HG03064 (cell line): ENCODE data around the gene SH2D5.
"Not testable (repeated sequence)": the region's sequence is repeated elsewhere in the genome, so short reads cannot be mapped to it uniquely, and the experiment has no call there.

ENCODE experiments used
- ATAC-seq: cut with Tn5 transposase; IDR thresholded peaks from one replicate; pipeline ENCODE4 v1.9.1; 2021; ENCODE audit warnings: low read depth; ENCODE audit not compliant: unreplicated experiment

The SH2D5 gene

DNA sequence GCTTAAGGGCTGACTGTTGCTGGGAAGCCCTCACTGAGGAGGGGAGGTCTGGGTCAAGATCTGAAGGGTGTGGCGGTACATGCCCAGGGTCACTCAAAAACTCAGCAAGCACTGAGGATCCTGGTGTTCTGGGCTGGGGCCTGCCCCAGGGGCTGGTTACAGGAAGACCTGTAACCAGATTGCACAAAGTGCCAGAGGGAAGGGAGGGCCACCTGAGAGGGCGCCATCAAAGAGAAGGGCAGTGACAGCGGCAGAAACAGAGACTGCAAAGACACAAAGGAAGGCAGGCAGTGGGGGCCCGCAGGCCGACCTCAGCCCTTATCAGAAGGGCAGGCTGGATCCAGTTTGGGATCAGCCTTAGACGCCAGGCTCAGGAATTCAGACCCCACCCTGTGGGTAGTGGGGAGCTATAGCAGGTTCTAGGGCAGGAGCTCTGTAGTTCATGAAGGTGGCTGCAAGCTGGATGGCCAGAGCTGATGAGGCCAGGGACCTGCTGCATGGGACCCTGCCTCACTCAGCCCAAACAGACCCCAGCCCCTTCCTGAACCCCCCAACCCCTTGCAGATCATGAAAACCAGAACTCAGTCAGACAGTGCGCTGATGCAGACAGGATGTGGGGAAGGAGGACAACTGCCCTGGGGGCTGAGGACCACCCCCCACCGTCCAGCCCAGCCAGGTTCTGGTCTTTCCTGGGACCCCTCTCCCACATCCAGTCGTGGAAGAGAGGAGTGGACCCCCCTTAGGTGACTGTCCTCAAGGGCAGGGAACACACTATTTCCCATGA lies 3.9 kb downstream of the SH2D5 start:
- no peak for ATAC-seq

DNA sequence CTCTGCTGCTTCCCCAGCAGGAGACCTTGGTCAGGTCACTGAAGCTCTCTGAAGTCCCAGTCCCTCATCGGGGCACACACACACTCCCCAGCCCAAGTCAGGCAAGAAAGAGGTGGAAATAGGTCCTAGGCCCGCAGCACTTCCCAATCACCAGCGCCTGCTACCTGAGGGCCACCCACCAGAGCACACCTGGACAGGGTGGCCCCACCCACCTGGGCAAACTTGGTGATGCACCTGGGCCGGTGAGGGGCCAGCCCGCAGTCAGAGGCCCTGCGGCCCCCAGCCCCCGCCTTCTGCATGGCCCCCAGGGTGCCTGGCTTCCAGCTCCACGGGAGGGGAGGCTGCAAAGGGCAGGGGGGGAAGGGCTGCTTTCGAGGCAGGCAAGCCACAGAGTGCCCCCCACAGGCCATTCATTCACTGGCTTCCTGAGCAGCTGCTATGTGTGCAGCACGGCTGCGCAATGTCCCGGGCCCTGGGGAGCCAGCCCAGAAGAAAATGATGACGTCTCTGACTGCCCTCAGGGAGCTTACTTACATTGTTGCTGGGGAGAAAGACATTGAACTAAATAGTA lies 4.7 kb downstream of the SH2D5 start:
- ATAC-seq: no peak

DNA sequence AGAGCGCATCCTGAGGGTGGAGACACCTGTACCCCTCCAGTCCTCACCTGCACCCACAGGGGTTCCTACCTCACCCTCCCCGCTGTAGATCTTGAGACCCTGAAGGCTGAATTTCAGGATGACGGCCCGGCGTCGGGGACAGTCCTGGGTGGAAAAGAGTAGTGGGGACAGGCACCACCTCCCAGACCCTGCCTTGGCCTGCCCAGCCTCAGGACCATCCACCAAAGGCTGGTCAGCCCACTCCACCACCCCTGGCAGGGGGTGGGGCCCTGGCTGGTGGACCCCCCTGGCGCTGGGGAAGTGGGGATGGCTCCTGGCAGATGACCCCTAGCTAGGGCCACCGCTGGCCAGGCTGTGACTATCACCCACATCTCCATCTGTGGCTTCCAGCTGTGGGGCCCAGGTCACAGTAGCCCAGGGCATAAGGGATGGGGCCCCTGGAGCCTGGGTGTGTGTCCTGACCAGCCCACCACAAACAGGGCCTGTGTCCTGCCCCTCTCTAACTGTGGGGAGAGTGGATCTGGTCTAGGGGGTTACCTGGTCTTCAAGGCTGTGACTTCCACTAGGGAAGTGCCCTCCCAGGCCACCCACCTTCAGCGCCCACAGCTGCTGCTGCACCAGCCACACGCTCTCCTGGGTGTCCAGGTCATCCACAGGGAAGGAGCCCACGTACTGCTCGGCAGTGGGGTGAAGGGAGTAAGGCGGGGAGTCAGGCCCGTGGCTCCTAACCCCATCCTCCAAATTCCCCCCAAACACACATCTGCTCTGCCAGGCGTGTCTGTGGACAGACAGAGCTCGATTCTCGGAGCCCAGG lies 5.4 kb downstream of the SH2D5 start:
- no peak for ATAC-seq

DNA sequence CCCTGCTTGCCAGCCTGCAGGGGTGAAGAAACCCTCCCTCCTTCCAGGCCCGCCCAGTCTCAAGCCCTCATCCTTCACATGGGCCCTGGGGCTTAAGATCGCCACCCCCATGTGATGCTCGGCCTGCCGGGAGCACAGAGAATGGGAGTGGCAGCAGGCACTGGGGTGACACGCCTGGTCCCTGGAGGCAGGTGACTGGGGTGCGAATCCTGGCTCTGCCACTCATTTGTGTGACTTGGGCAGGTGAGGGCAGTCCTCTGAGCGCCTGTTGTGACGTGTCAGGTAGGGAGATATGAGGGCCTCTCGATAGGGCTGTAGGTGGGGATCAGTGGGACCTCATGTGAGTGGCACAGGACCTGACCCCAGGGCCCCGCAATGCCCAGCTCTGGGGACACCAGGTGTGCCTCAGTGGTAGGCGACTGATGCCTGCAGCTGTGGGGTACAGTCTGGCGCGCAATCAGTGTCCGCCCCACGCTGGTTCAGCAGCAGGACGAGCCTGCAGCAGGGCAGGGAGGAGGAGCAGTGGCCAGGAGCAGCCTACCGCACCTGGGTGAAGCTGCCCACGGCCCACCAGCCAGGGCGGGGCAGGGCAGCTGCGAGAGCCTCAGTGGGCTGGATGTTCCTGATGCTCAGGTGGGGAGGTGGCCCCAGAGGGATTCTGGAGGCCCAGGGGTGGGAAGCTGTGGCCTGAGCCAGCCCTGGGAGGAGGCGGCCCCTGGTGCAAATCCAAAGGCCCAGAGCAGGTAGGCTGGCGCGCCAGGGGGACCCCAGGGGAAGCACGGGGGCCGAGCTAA lies 6.2 kb downstream of the SH2D5 start:
- ATAC-seq: no peak

DNA sequence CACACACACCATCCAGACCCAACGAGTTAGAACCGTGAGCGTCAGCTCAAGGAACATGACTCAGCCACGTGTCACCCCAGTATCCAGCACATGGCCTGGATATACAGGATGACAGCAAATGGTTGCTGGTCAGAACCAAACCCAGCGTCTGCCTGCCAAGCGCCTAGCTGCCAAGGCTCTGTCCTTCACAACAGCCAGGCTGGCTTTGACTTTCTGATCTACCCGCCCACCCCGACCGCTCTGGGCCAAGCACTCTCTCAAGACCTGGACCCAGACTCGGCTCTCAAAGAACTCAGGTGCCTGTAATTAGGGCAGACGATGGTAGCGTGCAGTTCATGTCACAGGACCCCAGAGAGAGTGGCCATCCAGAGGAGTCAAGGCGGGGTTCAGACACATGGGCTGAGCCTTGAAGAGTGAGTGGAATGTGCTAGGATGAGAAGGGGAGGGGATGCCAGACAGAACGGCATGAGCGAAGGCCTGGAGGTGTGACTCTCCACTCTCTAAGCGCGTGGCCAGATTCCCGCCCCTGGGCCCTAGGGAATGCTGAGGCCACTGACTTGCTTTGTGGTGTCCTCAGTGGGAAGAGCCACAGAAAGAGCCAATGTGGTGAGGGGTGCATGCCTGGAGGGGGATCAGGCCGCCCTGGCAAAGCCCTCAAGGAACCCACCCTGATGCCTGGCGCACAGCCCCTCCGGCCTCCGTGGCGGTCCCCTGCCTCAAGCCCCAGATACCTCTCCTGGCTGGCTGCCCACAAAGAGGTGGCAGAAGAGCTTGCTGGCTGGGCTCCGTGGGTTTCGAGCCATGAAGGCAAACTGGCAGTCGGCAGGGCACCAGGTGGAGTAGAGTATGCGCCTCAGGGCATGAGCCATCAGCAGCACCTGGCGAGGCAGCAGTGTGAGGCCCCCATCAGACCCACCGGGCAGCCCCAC lies 7.0 kb downstream of the SH2D5 start:
- ATAC-seq: no peak

DNA sequence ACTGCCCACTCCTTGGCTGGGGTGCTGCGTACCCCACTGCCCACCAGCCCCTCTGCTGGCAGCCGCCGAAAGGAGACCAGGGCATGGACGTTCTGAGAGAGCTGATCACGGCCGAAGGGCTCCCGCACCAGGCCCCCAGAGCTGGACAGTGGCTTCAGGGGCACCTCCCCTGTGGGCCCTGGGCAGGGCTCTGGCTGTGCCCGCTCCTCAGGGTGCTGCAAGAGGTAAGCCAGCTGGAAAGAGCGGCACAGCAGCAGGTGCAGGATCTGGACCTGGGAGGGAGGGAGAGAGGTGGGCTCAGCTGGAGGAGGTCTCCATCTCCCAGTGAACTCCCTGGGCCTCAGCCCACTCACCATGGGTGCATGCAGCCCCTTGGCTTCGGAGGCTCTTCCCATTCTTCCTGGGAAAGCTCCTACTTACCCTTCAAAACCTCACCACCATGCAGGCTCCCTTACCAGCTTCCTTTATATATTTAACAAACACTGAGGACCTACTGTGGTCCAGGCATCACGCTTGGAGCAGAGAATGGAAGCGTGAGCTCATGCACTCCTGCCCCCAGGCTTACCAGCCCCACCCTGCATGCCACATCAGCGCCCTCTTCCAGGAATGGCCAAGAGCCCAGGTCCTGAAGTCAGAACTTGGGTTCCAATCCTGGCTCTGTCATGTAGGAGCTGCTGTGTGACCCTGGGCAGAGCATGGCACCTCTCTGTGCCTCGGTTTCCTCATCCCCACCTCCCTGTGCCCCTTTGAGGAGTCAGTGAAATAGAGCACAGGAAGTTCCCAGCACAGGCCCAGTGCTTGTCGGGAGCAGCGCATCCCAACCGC lies 7.9 kb downstream of the SH2D5 start:
- no peak for ATAC-seq

DNA sequence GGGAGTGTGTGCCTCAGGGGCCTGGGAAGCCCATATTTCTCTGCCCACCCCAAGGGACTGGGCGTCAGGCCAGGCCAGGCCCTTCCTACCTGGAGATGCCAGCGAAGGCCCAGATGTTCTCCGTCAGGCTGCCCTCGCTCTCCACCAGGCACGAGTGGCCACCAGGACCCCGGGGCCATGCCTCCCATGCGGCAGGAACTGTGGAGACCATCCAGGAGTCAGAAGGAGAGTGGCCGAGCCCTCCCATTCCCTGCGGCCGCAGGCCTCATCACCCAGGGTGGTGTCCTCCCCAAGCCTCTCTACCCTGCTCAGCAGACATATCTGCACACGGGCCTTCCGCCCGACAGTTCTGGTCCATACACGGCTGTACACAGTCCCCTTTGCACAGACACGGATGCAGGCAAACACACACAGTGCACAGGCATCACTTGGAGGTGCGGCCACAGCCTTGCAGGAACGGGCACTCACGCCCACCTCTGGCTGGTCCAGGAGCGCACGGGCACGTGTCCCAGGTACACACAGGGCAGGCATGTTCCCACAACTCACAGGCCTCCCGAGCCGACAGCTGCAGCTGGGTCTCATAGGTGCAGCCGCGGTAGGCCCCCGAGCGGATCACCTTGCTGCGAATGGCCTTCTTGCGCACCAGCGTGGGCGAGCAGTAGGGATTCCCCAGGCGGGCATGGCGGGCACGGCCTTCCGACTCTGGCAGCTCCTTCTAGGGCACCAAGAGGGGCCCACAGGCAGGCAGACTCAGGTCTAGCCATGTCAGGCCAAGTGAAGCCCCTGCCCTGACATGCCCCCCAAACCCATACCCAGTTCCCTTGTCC lies 8.8 kb downstream of the SH2D5 start:
- ATAC-seq: no peak

DNA sequence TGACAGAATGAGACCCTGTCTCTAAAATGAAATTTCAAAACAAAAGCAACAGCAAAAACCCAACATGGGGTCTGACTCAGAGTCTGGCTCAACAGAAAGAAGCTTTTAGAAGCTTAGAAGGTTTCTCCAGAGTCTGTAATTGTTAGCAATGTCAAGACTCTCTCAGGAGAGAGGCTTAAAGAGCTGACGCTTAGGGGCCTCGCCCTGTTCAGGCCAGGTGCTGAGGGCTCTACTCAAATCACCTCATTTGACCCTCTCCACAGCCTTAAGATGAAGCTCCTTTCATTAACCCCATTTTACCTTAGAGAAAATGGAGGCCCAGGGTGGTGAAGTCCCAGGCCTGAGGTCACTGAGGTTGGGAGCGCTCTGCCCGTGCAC lies 9.4 kb downstream of the SH2D5 start:
- ATAC-seq: no peak

DNA sequence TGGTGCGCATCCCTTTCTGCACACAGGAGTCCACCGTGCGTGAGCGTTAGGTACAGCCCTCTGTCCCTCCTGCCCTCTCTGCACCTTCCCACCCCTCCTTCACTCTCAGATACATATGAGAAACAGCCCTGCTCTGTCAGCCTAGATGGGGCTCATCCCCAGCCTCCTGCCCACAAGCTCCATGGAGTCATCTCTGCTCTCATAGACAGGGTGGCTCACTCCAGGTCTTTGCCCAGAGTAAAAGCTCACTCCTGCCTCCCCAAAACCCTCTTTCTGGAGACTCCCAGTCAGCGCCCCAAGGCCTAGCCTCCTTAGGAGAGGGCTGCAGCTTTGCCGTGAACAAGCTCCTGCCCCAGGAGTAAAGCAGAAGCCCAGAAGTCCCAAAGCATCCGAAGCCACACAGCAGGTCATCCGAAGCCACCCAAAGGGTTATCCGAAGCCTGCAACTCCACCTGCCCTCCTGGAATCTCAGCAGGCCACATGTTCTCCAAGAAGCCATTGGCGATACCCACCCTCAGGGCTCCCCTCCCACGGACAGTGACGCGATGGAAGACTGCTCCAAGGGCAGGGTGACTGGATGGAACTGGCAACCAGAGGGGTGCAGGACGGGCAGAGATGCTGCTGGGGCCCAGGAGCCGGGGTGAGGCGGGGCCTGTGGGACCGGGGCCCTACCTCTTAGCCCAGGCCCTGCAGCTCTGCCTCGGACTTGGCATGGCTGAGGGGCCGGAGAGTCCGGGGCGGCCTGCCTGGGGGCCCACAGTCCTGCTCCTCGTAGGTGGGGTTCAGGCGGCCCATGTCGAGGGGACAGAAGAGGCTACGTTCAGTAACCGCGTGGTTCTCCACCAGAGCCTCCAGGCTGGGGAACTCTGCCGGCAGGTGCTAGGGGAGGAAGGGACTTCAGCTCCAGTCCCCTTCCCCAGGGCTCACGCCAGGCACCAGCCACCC lies 11.1 kb downstream of the SH2D5 start:
- ATAC-seq: no peak

DNA sequence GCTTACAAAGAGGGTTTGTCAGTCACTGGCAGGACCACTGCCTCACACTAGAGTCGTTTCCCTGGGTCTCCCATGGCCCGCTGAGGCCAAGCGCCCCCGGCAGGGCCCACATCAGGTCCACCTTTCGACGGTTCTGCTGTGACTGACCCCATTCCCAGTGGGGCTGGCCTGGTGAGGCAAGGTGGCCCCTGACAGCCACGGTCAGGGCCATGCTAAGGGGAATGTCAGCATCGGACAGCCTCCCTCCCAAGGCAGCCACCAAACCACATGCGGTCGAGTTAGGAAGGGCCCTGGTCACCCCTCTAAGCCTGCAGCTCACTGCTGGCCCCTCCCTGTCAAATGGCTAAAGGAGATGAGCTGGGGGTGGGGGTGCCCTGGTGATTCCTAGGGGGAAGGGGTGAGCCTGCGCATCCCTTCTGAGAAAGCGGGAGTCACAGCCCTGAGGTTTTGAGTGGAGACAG lies 11.8 kb downstream of the SH2D5 start:
- no peak for ATAC-seq

DNA sequence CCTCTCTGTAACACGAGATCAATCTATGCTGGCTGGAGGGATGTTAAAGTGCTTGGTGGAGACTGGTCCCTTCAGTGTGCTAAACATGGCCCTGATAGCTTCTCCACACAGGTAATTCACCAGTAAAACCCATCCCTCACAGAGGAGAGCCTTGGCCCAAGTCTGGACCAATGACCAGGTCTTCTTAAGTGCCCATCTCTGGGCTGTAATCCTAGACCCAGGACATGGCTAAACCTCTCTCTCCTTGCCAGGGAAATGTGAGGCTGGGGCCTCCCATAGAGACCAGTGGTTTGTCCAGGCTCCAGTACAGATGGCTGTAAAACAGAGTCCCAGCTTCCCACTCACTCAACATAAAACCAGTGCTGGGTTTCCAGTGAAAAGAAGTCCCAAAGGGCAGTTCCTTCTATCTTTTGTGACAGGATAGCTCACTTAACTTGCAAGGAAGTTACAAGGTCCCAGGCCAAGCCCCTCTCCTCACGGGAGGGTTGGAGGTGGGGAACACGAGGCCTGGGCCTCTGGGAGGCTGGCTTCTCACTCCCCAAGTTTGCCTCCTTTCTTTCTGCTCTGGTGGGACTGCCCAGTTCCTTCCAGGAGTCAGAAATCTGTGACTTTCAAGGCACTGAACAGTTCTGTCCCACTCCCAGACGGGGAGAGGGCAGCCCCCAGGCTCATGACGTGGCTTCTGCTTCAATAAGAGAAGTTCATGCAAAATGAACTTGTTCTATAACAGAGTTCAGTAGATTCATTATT lies 12.5 kb downstream of the SH2D5 start:
- ATAC-seq: no peak

DNA sequence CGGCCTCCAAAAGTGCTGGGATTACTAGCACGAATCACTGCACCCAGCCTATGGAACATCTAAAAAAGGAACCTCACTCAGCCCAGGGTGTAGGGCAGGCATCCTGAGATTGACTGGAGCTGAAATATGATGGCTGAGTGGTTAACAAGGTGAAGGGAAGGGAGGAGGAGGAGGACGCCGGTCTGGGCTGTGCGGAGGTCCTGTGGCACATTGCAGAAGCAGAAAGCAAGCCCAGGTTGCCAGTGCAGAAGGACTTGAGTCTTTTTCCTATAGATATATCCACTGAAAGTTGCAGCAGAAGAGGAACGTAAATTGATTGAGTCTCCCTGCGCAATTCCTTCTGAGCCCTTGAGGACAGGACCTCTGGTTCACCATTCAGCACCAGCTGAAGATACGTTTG lies 13.2 kb downstream of the SH2D5 start:
- ATAC-seq: no peak

DNA sequence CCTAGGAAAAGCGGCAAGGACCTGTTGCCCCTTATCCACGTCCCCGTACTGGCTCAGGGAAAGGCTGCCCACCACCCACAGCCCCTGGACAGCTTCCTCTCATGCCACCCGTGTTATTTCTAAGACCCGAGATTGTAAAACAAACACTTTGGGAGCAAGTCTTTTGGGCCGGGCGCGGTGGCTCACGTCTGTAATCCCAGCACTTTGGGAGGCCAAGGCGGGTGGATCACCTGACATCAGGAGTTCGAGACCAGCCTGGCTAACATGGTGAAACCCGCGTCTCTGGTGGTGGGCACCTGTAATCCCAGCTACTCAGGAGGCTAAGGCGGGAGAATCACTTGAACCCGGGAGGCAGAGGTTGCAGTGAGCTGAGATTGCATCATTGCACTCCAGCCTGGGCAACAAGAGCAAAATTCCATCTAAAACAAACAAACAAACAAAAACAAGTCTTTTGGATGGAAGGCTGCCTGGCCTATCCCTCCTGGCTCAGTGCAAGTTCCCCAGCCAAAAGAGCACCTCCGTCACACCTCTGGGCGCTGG lies 14.1 kb downstream of the SH2D5 start:
- not testable (repeated sequence) for ATAC-seq

DNA sequence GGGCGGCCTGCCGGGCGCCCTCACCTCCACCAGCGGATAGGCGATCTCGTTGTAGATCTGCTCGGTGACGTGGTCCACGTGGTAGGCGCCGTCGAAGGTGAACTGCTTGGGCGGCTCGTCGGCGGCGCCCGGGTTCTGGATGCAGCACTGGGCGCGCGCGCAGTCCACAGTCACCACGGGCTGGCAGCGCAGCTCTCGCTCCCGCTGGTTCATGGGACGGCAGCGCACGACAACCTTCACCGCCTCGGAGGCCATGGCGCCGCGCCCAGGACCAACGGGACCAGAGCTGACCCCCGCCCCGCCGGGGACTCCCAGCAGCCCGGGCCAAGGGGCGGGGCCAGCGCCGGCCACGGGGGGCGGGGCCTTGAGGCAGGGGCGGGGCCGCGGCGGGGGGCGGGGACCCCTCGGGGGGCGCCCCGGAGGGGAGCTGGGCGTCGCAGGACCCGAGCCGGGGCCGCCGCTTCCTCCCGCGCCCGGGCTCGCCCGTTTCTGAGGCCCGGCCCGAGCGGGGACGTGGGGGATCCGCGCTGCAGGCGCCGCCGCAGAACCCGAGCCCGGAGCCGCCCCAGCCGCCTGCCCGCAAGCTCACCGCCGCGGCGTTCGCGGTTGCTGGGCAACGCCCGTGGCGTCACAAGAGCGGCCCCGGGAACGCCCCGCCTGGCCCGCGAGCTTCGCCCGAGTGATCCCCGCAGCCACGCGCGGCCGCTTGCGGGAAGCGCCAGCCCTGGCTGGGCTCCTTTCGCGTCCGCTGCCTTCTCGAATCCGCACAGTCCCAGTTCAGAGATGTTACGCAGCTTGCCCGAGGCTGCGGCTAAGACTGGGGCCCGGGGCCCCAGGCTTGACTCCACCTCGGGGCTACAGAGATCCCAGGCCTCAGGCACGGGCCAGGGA lies 14.8 kb downstream of the SH2D5 start, which contains the start of gene KIF17:
KIF17 (minus strand) TSS at position 556 of the 891 bp plus-strand sequence; CDS start at position 255, 301 bp downstream.
- no peak for ATAC-seq

DNA sequence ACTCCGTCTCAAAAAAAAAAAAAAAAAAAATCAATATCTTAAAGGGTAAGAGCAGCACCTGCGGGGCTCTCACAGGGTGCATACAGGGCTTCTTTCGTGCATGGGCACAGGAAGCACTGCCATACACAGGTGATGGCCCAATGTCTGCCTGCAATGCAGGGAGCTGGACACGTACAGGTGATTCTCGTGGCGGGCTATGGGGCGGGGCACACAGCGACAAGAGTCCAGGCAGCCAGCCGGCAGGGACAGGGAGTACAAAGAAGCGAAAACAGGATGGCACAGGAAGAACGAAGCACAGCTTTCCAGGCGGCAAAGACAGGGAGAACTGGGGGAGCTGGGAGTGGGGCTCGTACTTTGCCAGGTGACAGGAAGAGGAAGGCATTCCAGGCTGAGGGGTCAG lies 16.3 kb downstream of the SH2D5 start:
- ATAC-seq: no peak
